ENCODE measurements around the gene RREB1. TPM values are rescaled to one million over a fixed set of nuclear protein-coding genes. Genes with fewer than 3 reads are reported as not detected.

The RREB1 gene
- total RNA-seq, 2 experiments from 2014 or later = 18.7 to 19.7 TPM

DNA sequence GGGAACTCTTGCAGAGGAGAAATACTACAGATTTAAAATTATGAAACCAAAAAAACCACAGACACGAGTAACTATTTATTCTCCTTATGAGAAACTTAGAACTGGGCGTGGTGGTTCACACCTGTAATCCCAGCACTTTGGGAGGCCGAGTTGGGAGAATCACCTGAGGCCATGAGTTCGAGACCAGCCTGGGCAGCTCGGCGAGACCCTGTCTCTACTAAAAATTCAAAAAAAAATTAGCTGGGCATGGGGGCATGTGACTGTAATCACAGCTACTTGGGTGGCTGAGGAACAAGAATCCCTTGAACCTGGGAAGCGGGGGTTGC lies 168.4 kb downstream of the RREB1 start:
- ChIA-PET CTCF (interaction anchor here (0.7 to 3.3 kb wide), 27 partner anchors 9 to 449 kb away, joined by 3 to 36 read pairs (median 5); no protein-coding TSS in a partner anchor), POLR2A (interaction anchor here (1.3 kb wide), 1 partner anchor 116 kb away, joined by 4 read pairs; no protein-coding TSS in a partner anchor)
- H3K4me3 Mint-ChIP-seq = no peak overlapping the region
- no peaks in the 10 kb centered on the region for H3K9me3 Mint-ChIP-seq
- ATAC-seq (no peak), DNase-seq (no peak)
- H3K36me3 Mint-ChIP-seq (ENCODE audit: low read depth) = no peaks in the 10 kb centered on the region
- TF ChIP-seq, protein P1, sequence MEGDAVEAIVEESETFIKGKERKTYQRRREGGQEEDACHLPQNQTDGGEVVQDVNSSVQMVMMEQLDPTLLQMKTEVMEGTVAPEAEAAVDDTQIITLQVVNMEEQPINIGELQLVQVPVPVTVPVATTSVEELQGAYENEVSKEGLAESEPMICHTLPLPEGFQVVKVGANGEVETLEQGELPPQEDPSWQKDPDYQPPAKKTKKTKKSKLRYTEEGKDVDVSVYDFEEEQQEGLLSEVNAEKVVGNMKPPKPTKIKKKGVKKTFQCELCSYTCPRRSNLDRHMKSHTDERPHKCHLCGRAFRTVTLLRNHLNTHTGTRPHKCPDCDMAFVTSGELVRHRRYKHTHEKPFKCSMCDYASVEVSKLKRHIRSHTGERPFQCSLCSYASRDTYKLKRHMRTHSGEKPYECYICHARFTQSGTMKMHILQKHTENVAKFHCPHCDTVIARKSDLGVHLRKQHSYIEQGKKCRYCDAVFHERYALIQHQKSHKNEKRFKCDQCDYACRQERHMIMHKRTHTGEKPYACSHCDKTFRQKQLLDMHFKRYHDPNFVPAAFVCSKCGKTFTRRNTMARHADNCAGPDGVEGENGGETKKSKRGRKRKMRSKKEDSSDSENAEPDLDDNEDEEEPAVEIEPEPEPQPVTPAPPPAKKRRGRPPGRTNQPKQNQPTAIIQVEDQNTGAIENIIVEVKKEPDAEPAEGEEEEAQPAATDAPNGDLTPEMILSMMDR (IDR thresholded peaks at IDR 0.05) = peak; percentile 49
- H3K27me3 Mint-ChIP-seq = no peaks in the 10 kb centered on the region
- H3K27ac Mint-ChIP-seq = no peak overlapping the region
- intact Hi-C loops (cut with micrococcal nuclease) = loop anchor here (1.0 to 5.0 kb wide), 2 partner anchors 136 to 339 kb away; no protein-coding TSS in a partner anchor
- H3K4me1 Mint-ChIP-seq (ENCODE audit: low read depth) = no peaks in the 10 kb centered on the region

DNA sequence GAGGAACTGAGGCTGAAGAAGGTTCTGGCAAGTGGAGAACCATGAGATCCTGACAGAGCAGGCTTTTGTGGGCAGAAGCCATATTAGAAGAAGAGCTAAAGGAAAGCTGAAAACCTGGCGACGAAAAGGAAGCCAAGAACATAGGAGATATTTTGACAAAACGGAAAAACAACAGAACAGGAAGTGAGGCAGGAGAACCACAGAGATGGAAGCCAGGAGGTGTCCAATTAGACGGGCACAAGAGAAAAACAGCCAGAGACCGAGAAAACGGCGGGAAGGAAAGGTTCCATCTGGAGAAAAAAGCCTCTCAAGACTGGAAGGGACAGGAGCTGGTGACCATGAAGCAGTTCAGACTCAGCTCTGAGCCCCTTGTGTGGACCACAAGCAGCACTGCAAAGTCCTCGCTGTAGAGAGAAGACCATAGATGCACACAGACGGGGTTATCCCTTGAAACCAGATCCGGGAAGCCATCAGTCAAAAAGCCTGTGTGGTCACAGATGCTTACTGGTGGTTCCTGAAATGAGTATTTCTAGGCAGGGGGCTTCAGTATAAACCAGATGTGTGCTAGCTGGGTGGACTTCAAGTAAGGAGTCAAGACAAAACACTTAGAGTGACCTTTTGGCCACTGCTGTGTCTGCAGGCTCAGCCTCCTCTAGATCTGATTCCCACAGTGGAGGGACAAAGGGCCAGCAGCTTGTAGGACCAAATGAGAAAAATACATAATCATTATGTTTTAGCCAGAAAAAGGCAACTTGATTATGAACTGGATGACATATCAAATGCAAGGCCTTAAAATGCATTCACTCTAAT lies 174.5 kb downstream of the RREB1 start:
- TF ChIP-seq, protein P1 (IDR thresholded peaks at IDR 0.05) = no peak

DNA sequence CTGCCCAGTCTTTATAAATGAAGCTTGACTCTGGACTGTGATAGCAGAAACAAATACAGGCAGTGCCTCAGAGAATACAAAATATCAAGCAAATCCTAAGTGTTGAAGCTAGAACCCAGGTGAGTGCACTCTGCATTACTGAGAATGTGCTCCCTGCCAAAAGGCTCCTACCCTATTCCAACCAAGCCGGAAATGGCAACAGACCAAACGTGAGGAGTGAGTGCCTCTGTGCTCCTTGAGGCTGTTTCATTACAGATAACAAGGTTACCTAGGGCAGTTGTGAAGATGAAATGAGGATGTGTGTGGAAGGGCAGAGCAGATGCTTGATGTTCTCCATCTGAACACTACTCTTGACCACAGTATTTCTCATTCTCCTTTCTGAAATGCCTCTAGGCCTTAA lies 175.9 kb downstream of the RREB1 start:
- Mint-ChIP-seq H3K27me3 (no peaks in the 10 kb centered on the region), H3K27ac (peak overlapping the region; percentile 46), H3K4me3 (no peak overlapping the region), H3K9me3 (no peaks in the 10 kb centered on the region), H3K4me1 (ENCODE audit: low read depth) (peaks cover 16% of the 10 kb centered on the region), H3K36me3 (ENCODE audit: low read depth) (peaks cover 29% of the 10 kb centered on the region)
- no peak for DNase-seq
- POLR2A ChIA-PET = no interaction called here
- TF ChIP-seq, protein P1 (IDR thresholded peaks at IDR 0.05) = no peak
- intact Hi-C loops (cut with micrococcal nuclease) = no loop called here
- CTCF ChIA-PET = interaction anchor here (1.2 to 5.2 kb wide), 3 partner anchors 8 to 17 kb away, joined by 3 to 30 read pairs (median 5); no protein-coding TSS in a partner anchor
- ATAC-seq = no peak

More for the DNA sequence above, 174.5 kb downstream of the RREB1 start:
- CTCF ChIA-PET = interaction anchor here (0.9 to 2.1 kb wide), 5 partner anchors 10 to 114 kb away, joined by 3 to 5 read pairs (median 3); no protein-coding TSS in a partner anchor
- peak; percentile 67 for ATAC-seq
- peaks cover 19% of the 10 kb centered on the region for H3K36me3 Mint-ChIP-seq (ENCODE audit: low read depth)
- DNase-seq = peak; percentile 15
- H3K27me3 Mint-ChIP-seq = no peaks in the 10 kb centered on the region
- no peak overlapping the region for H3K4me3 Mint-ChIP-seq
- intact Hi-C loops (cut with micrococcal nuclease) = no loop called here
- H3K4me1 Mint-ChIP-seq (ENCODE audit: low read depth) = peaks cover 16% of the 10 kb centered on the region
- H3K9me3 Mint-ChIP-seq = no peaks in the 10 kb centered on the region
- POLR2A ChIA-PET = no interaction called here
- H3K27ac Mint-ChIP-seq = peak overlapping the region; percentile 69

DNA sequence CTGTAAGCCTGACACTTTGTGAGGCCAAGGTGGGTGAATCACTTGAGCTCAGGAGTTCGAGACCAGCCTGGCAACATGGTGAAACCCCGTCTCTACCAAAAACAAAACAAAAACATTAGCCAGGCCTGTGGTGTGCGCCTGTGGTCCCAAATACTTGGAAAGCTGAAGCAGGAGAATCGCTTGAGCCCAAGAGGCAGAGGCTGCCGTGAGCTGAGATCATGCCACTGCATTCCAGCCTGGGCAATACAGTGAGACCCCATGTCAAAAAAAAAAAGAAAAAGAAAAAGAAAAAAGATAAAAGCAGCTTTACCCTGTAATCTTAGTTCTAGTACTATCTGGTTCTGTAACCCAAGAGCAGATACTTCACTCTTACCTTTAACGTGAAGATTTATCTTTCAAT lies 177.7 kb downstream of the RREB1 start:
- no peak overlapping the region for H3K4me3 Mint-ChIP-seq
- CTCF ChIA-PET = interaction anchor here (0.8 to 5.2 kb wide), 3 partner anchors 10 to 305 kb away, joined by 3 to 30 read pairs (median 4); partner anchors contain the start of gene SNRNP48
- ATAC-seq (no peak), DNase-seq (no peak)
- no peaks in the 10 kb centered on the region for H3K27me3 Mint-ChIP-seq
- POLR2A ChIA-PET = interaction anchor here (1.0 kb wide), 1 partner anchor 16 kb away, joined by 4 read pairs; no protein-coding TSS in a partner anchor
- peaks cover 16% of the 10 kb centered on the region for H3K4me1 Mint-ChIP-seq (ENCODE audit: low read depth)
- intact Hi-C loops (cut with micrococcal nuclease) = no loop called here
- peak overlapping the region; percentile 31 for H3K27ac Mint-ChIP-seq
- H3K9me3 Mint-ChIP-seq = no peaks in the 10 kb centered on the region
- TF ChIP-seq, protein P1 (IDR thresholded peaks at IDR 0.05) = no peak
- peaks cover 37% of the 10 kb centered on the region for H3K36me3 Mint-ChIP-seq (ENCODE audit: low read depth)

DNA sequence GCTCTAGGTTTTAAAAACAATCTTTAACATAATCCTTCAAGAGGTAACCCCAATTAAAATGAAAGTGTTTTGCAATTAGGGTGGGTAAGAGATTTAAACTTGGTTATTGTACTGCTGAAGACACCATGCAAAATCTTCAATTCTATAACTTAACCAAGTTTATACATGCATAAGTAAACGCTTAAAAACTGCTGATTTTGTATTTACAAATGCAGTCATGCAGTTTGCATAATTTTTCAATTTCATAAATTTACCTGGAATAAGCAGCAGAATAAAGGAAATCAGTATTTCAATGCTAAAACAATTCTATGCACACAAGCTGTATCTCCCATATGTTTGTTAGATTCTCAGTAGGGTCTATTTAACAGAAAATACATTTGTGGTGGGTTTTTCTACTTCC lies 182.3 kb downstream of the RREB1 start:
- Mint-ChIP-seq H3K9me3 (no peaks in the 10 kb centered on the region), H3K27ac (no peak overlapping the region), H3K4me1 (ENCODE audit: low read depth) (no peaks in the 10 kb centered on the region), H3K27me3 (no peaks in the 10 kb centered on the region), H3K36me3 (ENCODE audit: low read depth) (peaks cover 46% of the 10 kb centered on the region), H3K4me3 (no peak overlapping the region)
- intact Hi-C loops (cut with micrococcal nuclease) = no loop called here
- ChIA-PET CTCF (interaction anchor here (1.5 kb wide), 1 partner anchor 14 kb away, joined by 5 read pairs; no protein-coding TSS in a partner anchor), POLR2A (no interaction called here)
- ATAC-seq = no peak
- DNase-seq = no peak
- TF ChIP-seq, protein P1 (IDR thresholded peaks at IDR 0.05) = no peak
